Right atrium auricular region (tissue), 2 donors: ENCODE measurements around the gene KCNK3. TPM values are rescaled to one million over a fixed set of nuclear protein-coding genes. Genes with fewer than 3 reads are reported as not detected.

ENCODE experiments used
- DNase-seq: peaks from one replicate; pipeline ENCODE4 v3.0.0-alpha.2; 2019; ENCODE audit warnings: low spot score
- H3K27ac ChIP-seq, 2 donors: fragments of 200-600 bp; sonication (generic); 1 replicate in 1 of 2; 2 replicates in 1 of 2; pipeline ENCODE4 v1.5.1; 2016 to 2019
- H3K27me3 ChIP-seq, 2 donors: fragments of 200-600 bp; sonication (generic); one replicate each; pipeline versions ENCODE4 v1.5.1 to v1.6.0; 2017 to 2019
- H3K36me3 ChIP-seq: fragments of 200-600 bp; sonication (generic); one replicate; pipeline ENCODE4 v1.5.1; 2016
- H3K4me1 ChIP-seq, 2 donors: fragments of 200-600 bp; sonication (generic); one replicate each; pipeline versions ENCODE4 v1.5.1 to v1.6.0; 2017 to 2019
- H3K4me3 ChIP-seq, 2 donors: fragments of 200-600 bp; sonication (generic); 1 replicate in 1 of 2; 2 replicates in 1 of 2; pipeline ENCODE4 v1.5.1; 2017 to 2019; ENCODE audit warnings: mild to moderate bottlenecking in 1 of 2, moderate library complexity in 1 of 2
- H3K9me3 ChIP-seq, 2 donors: fragments of 200-600 bp; sonication (generic); one replicate each; pipeline ENCODE4 v1.5.1; 2019
- total RNA-seq, 2 donors: library from RNA; depleted of rRNA; stranded (reverse); fragments of >200 nt; gene quantifications; one replicate each; pipeline ENCODE4 v1.1.0, GENCODE V29; 2016
- TF ChIP-seq, protein P1 (sequence below), 2 donors: fragments of 200-600 bp; sonication (generic); IDR thresholded peaks; one replicate each; pipeline ENCODE4 v1.5.1; 2019; ENCODE audit warnings: antibody characterized with exemption in 2 of 2

Gene KCNK3
- total RNA-seq, 2 donors from 2014 or later, result 47.5 to 50.0 TPM

DNA sequence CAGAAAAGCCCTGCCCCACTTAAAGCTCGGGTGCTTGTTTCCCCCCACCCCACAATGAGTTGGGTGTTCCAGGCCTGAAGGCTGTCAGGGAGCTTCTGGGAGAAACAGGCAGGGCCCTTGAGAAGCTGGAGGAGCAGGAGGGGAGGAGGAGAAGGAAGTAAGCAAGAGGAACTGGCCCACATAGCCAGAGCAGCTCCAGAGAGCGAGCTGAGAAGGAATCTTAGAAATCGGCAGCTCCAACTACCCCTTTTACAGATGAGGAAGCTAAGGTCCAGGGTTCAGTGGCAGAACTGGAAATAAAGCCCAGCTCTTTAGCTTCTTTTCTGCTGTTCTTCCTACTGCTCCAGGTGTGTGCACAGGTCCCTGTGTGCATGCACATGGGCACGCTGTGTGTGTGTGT lies 12.7 kb upstream of the KCNK3 start:
- peaks cover 0 to 14% of the 10 kb centered on the region in 2 donors for H3K4me1 ChIP-seq
- H3K4me3 ChIP-seq, result no peak overlapping the region
- H3K27me3 ChIP-seq, result no peaks in the 10 kb centered on the region
- H3K9me3 ChIP-seq, result no peaks in the 10 kb centered on the region
- H3K27ac ChIP-seq, result no peak overlapping the region
- no peak for DNase-seq
- H3K36me3 ChIP-seq, result no peaks in the 10 kb centered on the region
- TF ChIP-seq, protein P1, sequence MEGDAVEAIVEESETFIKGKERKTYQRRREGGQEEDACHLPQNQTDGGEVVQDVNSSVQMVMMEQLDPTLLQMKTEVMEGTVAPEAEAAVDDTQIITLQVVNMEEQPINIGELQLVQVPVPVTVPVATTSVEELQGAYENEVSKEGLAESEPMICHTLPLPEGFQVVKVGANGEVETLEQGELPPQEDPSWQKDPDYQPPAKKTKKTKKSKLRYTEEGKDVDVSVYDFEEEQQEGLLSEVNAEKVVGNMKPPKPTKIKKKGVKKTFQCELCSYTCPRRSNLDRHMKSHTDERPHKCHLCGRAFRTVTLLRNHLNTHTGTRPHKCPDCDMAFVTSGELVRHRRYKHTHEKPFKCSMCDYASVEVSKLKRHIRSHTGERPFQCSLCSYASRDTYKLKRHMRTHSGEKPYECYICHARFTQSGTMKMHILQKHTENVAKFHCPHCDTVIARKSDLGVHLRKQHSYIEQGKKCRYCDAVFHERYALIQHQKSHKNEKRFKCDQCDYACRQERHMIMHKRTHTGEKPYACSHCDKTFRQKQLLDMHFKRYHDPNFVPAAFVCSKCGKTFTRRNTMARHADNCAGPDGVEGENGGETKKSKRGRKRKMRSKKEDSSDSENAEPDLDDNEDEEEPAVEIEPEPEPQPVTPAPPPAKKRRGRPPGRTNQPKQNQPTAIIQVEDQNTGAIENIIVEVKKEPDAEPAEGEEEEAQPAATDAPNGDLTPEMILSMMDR (IDR thresholded peaks at IDR 0.05), result no peak

DNA sequence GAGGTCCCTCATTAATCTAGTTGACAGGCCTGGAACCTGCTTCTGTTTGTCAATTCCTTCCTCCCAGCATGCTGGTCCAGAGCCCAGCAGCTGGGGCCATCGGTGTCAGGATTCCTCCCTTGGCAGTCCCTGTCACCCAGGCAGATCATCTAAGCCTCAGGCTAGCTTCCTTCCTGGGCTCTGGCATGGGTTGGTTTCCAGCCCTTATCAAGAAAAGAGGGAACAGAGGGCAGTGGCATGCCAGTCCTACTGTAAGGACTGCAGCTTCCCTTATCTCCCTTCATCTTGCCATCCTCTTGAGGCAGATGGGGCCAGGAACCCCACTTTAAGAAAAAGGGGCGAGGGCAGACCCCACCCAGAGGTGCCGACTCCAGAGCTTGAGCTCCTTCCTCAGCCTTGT lies 10.9 kb upstream of the KCNK3 start:
- no peaks in the 10 kb centered on the region for H3K36me3 ChIP-seq
- peak overlapping the region in 1 of 2 donors; percentile 34 for H3K27ac ChIP-seq
- H3K4me3 ChIP-seq, result no peak overlapping the region
- H3K27me3 ChIP-seq, result no peaks in the 10 kb centered on the region
- TF ChIP-seq, protein P1 (IDR thresholded peaks at IDR 0.05), result no peak
- no peaks in the 10 kb centered on the region for H3K9me3 ChIP-seq
- H3K4me1 ChIP-seq, result peaks cover 0 to 14% of the 10 kb centered on the region in 2 donors
- no peak for DNase-seq

DNA sequence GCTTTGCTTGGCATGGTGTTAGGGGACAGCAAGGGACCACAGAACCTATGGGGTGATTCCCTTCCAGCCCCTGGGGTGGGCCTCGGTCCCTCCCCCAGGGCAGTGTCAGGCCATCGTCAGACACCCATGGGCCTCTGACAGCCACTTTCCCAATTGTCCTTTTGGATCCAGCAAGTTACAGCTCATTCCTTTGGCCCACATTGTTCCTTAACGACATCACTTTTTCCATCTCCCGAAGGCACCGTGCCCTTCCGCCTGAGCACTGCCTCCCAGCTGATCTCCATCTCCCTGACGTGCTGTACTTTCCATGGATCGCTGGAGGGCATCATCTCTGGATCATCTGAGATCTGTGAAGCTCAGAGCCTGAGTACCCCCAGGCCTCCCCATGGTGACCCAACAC lies 10.4 kb upstream of the KCNK3 start:
- Histone ChIP-seq H3K4me1 (peaks cover 0 to 14% of the 10 kb centered on the region in 2 donors), H3K27me3 (no peaks in the 10 kb centered on the region), H3K9me3 (no peaks in the 10 kb centered on the region), H3K36me3 (no peaks in the 10 kb centered on the region), H3K4me3 (no peak overlapping the region), H3K27ac (peak overlapping the region in 1 of 2 donors; percentile 34)
- TF ChIP-seq, protein P1 (IDR thresholded peaks at IDR 0.05), result no peak
- no peak for DNase-seq

DNA sequence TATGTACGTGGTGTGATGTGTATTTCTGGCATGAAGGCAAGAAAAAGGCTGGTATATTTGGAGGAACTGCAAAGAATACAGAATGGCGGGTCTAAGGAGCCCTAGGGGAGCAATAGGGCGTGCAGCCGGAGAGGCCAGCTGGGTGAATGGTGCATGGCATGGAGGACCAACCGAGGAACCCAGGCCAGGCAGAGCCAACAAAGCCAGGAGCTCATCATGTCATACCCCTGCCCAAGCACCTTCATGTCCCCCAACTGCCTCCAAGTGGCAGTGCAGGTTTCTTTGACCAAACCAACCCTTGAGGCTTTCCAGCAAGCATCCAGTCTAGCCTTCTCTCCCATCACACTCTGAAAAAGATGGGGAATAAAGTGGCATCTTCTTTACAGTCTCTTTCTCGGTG lies 8.9 kb upstream of the KCNK3 start:
- no peaks in the 10 kb centered on the region for H3K27me3 ChIP-seq
- peaks cover 0 to 14% of the 10 kb centered on the region in 2 donors for H3K4me1 ChIP-seq
- H3K4me3 ChIP-seq, result no peak overlapping the region
- no peak overlapping the region for H3K27ac ChIP-seq
- no peaks in the 10 kb centered on the region for H3K9me3 ChIP-seq
- TF ChIP-seq, protein P1 (IDR thresholded peaks at IDR 0.05), result no peak
- no peak for DNase-seq
- H3K36me3 ChIP-seq, result no peaks in the 10 kb centered on the region

DNA sequence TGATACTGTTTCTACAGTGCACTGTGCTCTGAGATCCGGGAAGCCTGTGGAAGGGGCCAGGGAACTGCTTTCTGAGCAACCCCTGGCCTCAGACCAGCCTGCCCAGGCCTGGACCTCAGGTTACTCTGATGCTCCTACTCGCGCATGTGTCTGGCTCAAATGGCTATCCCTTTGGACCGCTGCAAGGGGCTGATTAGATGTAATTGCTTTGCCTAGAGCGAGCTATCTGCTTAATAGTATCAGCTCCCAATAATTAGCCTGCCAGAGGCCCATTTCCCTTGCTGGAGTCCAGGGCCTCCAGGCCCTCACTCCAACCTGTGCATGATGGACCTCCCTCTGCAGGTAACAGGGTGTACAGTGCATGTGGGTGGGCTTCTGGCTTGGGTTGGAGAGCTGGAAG lies 7.2 kb upstream of the KCNK3 start:
- no peak overlapping the region for H3K4me3 ChIP-seq
- TF ChIP-seq, protein P1 (IDR thresholded peaks at IDR 0.05), result no peak
- no peaks in the 10 kb centered on the region for H3K36me3 ChIP-seq
- H3K27me3 ChIP-seq, result no peaks in the 10 kb centered on the region
- H3K27ac ChIP-seq, result no peak overlapping the region
- H3K4me1 ChIP-seq, result peaks cover 0 to 17% of the 10 kb centered on the region in 2 donors
- H3K9me3 ChIP-seq, result no peaks in the 10 kb centered on the region
- no peak for DNase-seq
